ENCODE data around the gene C1orf122. TPM values are rescaled to one million over a fixed set of nuclear protein-coding genes. Genes with fewer than 3 reads are reported as not detected.

C1orf122 gene
- total and polyA plus RNA-seq, 10 of the 15 experiments (the other 5 are each of a cell fraction or from before 2014, with no cell fraction given) = 1.6 to 35.8 (median 14.8) TPM

DNA sequence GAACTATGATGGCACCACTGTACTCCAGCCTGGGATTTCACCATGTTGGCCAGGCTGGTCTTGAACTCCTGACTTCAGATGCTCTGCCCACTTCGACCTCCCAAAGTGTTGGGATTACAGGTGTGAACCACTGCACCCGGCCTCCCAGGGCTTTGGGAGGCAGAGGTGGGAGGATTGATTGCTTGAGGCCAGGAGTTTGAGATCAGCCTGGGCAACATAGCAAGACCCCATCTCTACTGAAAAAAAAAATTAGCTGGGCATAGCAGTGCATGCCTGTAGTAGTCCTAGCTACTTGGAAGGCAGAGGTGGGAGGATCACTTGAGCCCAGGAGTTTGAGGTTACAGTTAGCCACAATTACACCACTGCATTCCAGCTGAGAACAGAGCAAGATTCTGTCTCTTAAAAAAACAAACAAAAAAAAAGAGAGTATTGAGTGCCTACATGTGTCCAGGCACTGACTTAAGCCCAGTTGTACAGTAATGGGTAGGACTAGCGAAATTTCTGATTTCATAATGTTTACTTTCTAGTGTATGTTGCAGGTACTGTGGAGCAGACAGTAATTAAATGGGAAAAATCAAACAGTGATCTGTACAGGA is 9.7 kb upstream of the C1orf122 start:
- Histone ChIP-seq H3K36me3 (ENCODE audit: control insufficient read depth in 2 of 2, insufficient read depth in 2 of 2, low read length in 1 of 2) (peaks cover 0 to 6% of the 10 kb centered on the region in 2 experiments; a peak in 3 of 4 replicates), H4K20me1 (ENCODE audit: control insufficient read depth, insufficient read depth) (no peaks in the 10 kb centered on the region), H3K4me2 (ENCODE audit: control insufficient read depth, insufficient read depth) (no peak overlapping the region), H3K4me1 (ENCODE audit: control insufficient read depth, insufficient read depth, low read length) (peaks cover 17% of the 10 kb centered on the region), H3K9me3 (replicated peaks; ENCODE audit: control insufficient read depth, insufficient read depth, low read length) (no peaks in the 10 kb centered on the region), H3K79me2 (ENCODE audit: control insufficient read depth, insufficient read depth, low read length) (no peaks in the 10 kb centered on the region; the same call in 1 of the 2 replicates), H3K9ac (ENCODE audit: control insufficient read depth, insufficient read depth, low read length) (no peak overlapping the region), H3K27me3 (replicated peaks in 1 of 2; ENCODE audit: control insufficient read depth in 2 of 2, insufficient read depth in 2 of 2, low read length in 1 of 2) (no peaks in the 10 kb centered on the region), H3K27ac (ENCODE audit: control insufficient read depth, insufficient read depth) (no peak overlapping the region), H3K4me3 (no peak overlapping the region), H2AFZ (ENCODE audit: control insufficient read depth, low read depth, low read length) (no peak overlapping the region)
- in situ Hi-C loops (cut with MboI) (no loop called here), intact Hi-C loops (cut with micrococcal nuclease; ENCODE audit: unreplicated experiment) (loop anchor here (5.0 kb wide), 1 partner anchor 101 kb away; no protein-coding TSS in a partner anchor)
- FAIRE-seq = no peak
- WGBS (ENCODE audit: insufficient coverage, insufficient replicate concordance, low lambda C conversion rate, missing lambda C conversion rate) = 60% methylated on average over 3 of the region's 3 CpGs
- ATAC-seq = no peak
- ChIA-PET RAD21 (ENCODE audit: unreplicated experiment) (interaction anchor here (0.9 kb wide), 1 partner anchor 61 kb away, joined by 3 read pairs; the partner anchor contains the start of gene MTF1), SMC1A (ENCODE audit: uncharacterized antibody, unreplicated experiment) (interaction anchor here (1.1 kb wide), 1 partner anchor 11 kb away, joined by 3 read pairs; the partner anchor contains the start of gene YRDC), CTCF (interaction anchor here (1.3 to 1.7 kb wide), 2 partner anchors 9 to 62 kb away, joined by 4 to 6 read pairs; no protein-coding TSS in a partner anchor), POLR2A (interaction anchor here (0.7 kb wide), 1 partner anchor 1333 kb away, joined by 5 read pairs; no protein-coding TSS in a partner anchor)
- TF ChIP-seq CREB1 (IDR thresholded peaks at IDR 0.05; ENCODE audit: low read depth) = no peak
- no peak for TF ChIP-seq HDAC2 (IDR thresholded peaks at IDR 0.05)
- TF ChIP-seq KAT2A (conservative IDR thresholded peaks at IDR 0.05; ENCODE audit: control insufficient read depth, low read depth, low read length) = no peak
- BruUV-seq (replicated peaks) = no TSS peak
- DNase-seq (ENCODE audit: low read depth, low spot score) = no peak

DNA sequence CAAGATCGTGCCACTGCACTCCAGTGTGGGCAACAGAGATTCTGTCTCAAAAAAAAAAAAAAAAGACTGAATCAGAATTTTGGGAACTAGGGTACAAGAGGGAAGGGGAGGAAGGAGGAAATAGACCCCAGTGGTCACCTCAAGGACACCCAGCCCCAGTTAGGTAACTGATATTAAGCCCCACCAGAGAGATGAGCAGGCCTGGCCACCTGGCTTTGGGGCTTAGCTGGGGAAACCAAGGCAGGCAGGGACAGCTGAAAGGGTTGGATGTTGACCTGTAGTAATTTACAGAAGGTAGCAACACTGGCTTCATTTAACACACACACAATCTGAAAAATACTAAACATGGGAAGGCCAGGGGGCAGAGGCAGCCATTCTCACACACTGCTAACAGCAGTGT is 5.2 kb upstream of the C1orf122 start:
- intact Hi-C loops (cut with micrococcal nuclease; ENCODE audit: unreplicated experiment) = no loop called here
- H2AFZ ChIP-seq (ENCODE audit: control insufficient read depth, low read depth, low read length) = no peak overlapping the region
- RAD21 ChIA-PET (ENCODE audit: unreplicated experiment) = no interaction called here
- CTCF ChIA-PET = no interaction called here
- 100% methylated on average over 1 of the region's 1 CpG for WGBS (ENCODE audit: insufficient coverage, insufficient replicate concordance, low lambda C conversion rate, missing lambda C conversion rate)
- no peaks in the 10 kb centered on the region for H3K9me3 ChIP-seq (replicated peaks; ENCODE audit: control insufficient read depth, insufficient read depth, low read length)
- H3K4me2 ChIP-seq (ENCODE audit: control insufficient read depth, insufficient read depth) = no peak overlapping the region
- DNase-seq (ENCODE audit: low read depth, low spot score) = no peak
- H3K27ac ChIP-seq (ENCODE audit: control insufficient read depth, insufficient read depth) = no peak overlapping the region
- H4K20me1 ChIP-seq (ENCODE audit: control insufficient read depth, insufficient read depth) = no peaks in the 10 kb centered on the region
- H3K4me1 ChIP-seq (ENCODE audit: control insufficient read depth, insufficient read depth, low read length) = peaks cover 4% of the 10 kb centered on the region
- ATAC-seq = no peak
- H3K27me3 ChIP-seq (replicated peaks in 1 of 2; ENCODE audit: control insufficient read depth in 2 of 2, insufficient read depth in 2 of 2, low read length in 1 of 2) = no peaks in the 10 kb centered on the region
- SMC1A ChIA-PET (ENCODE audit: uncharacterized antibody, unreplicated experiment) = no interaction called here
- POLR2A ChIA-PET = no interaction called here
- no TSS peak for BruUV-seq (replicated peaks)
- in situ Hi-C loops (cut with MboI) = no loop called here
- no peak overlapping the region for H3K4me3 ChIP-seq
- H3K9ac ChIP-seq (ENCODE audit: control insufficient read depth, insufficient read depth, low read length) = no peak overlapping the region
- peaks cover 22 to 23% of the 10 kb centered on the region in 2 experiments for H3K36me3 ChIP-seq (ENCODE audit: control insufficient read depth in 2 of 2, insufficient read depth in 2 of 2, low read length in 1 of 2)
- peaks cover 14% of the 10 kb centered on the region for H3K79me2 ChIP-seq (ENCODE audit: control insufficient read depth, insufficient read depth, low read length)
- no peak for FAIRE-seq
- TF ChIP-seq GATAD2B (conservative IDR thresholded peaks at IDR 0.05; ENCODE audit: low read depth) = no peak
- no peak for TF ChIP-seq PBX3 (IDR thresholded peaks at IDR 0.05; ENCODE audit: insufficient replicate concordance, low read depth, low read length)
- no peak for TF ChIP-seq SMAD5 (IDR thresholded peaks at IDR 0.05; ENCODE audit: low read depth)
- TF ChIP-seq NRF1 (conservative IDR thresholded peaks at IDR 0.05; ENCODE audit: low read depth, low read length) = no peak
- no peak for TF ChIP-seq ZNF384 (IDR thresholded peaks at IDR 0.05; ENCODE audit: borderline replicate concordance, low read depth, low read length)
- TF ChIP-seq POLR2AphosphoS2 (IDR thresholded peaks at IDR 0.05; ENCODE audit: low read depth, low read length) = no peak
- TF ChIP-seq, protein P1, sequence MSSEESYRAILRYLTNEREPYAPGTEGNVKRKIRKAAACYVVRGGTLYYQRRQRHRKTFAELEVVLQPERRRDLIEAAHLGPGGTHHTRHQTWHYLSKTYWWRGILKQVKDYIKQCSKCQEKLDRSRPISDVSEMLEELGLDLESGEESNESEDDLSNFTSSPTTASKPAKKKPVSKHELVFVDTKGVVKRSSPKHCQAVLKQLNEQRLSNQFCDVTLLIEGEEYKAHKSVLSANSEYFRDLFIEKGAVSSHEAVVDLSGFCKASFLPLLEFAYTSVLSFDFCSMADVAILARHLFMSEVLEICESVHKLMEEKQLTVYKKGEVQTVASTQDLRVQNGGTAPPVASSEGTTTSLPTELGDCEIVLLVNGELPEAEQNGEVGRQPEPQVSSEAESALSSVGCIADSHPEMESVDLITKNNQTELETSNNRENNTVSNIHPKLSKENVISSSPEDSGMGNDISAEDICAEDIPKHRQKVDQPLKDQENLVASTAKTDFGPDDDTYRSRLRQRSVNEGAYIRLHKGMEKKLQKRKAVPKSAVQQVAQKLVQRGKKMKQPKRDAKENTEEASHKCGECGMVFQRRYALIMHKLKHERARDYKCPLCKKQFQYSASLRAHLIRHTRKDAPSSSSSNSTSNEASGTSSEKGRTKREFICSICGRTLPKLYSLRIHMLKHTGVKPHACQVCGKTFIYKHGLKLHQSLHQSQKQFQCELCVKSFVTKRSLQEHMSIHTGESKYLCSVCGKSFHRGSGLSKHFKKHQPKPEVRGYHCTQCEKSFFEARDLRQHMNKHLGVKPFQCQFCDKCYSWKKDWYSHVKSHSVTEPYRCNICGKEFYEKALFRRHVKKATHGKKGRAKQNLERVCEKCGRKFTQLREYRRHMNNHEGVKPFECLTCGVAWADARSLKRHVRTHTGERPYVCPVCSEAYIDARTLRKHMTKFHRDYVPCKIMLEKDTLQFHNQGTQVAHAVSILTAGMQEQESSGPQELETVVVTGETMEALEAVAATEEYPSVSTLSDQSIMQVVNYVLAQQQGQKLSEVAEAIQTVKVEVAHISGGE (CRISPR knock-in tag; IDR thresholded peaks at IDR 0.05) = no peak
- no peak for TF ChIP-seq RAD21 (IDR thresholded peaks at IDR 0.05; ENCODE audit: insufficient read depth, low read depth, low read length)
